HL-60/S4 (cell line): ENCODE data around the gene DICER1.

Experiments used
- in situ Hi-C: fragments of 300-500 bp; cut with MboI; formaldehyde crosslinking; loops from 2 replicates; pipeline ENCODE4 v1.14.3; 2022; ENCODE audit warnings: low sequenced_read_pairs

The DICER1 gene

GRCh38 chr14:95091581-95091980, 65.7 kb downstream of the DICER1 start:
- in situ Hi-C loops: no loop called here

- in situ Hi-C loops: no loop called here
Measured at GRCh38 chr14:95088665-95089064, 68.7 kb downstream of the DICER1 start.

- in situ Hi-C loops: no loop called here
Measured at GRCh38 chr14:95087619-95088018, 69.7 kb downstream of the DICER1 start.

- in situ Hi-C loops: no loop called here
Measured at GRCh38 chr14:95085321-95085720, 72.0 kb downstream of the DICER1 start.

GRCh38 chr14:95078867-95079266, 78.5 kb downstream of the DICER1 start:
- in situ Hi-C loops: no loop called here

- in situ Hi-C loops: no loop called here
Measured at GRCh38 chr14:95077345-95077744, 80.0 kb downstream of the DICER1 start.

GRCh38 chr14:95075789-95076188, 81.5 kb downstream of the DICER1 start:
- in situ Hi-C loops: no loop called here

- in situ Hi-C loops: no loop called here
Measured at GRCh38 chr14:95073947-95074346, 83.4 kb downstream of the DICER1 start.

- in situ Hi-C loops: no loop called here
Measured at GRCh38 chr14:95072310-95072905, 84.9 kb downstream of the DICER1 start.

GRCh38 chr14:95071649-95072280, 85.6 kb downstream of the DICER1 start:
- in situ Hi-C loops: no loop called here

GRCh38 chr14:95070748-95071435, 86.4 kb downstream of the DICER1 start:
- in situ Hi-C loops: no loop called here

- in situ Hi-C loops: no loop called here
Measured at GRCh38 chr14:95069547-95069946, 87.8 kb downstream of the DICER1 start.

- in situ Hi-C loops: no loop called here
Measured at GRCh38 chr14:95069018-95069417, 88.3 kb downstream of the DICER1 start.

- in situ Hi-C loops: no loop called here
Measured at GRCh38 chr14:95068521-95068920, 88.8 kb downstream of the DICER1 start.

- in situ Hi-C loops: no loop called here
Measured at GRCh38 chr14:95068080-95068479, 89.2 kb downstream of the DICER1 start.

GRCh38 chr14:95067526-95067925, 89.8 kb downstream of the DICER1 start:
- in situ Hi-C loops: no loop called here

GRCh38 chr14:95066427-95066986, 90.8 kb downstream of the DICER1 start:
- in situ Hi-C loops: no loop called here

- in situ Hi-C loops: no loop called here
Measured at GRCh38 chr14:95065411-95065810, 91.9 kb downstream of the DICER1 start.

- in situ Hi-C loops: no loop called here
Measured at GRCh38 chr14:95064734-95065133, 92.6 kb downstream of the DICER1 start.

- in situ Hi-C loops: no loop called here
Measured at GRCh38 chr14:95064256-95064655, 93.1 kb downstream of the DICER1 start.

GRCh38 chr14:95063391-95063790, 93.9 kb downstream of the DICER1 start:
- in situ Hi-C loops: no loop called here

GRCh38 chr14:95062946-95063345, 94.4 kb downstream of the DICER1 start:
- in situ Hi-C loops: no loop called here
